Measurements from ENCODE around the gene ACVR1. TPM values are rescaled to one million over a fixed set of nuclear protein-coding genes. Genes with fewer than 3 reads are reported as not detected.

The ACVR1 gene
- total and polyA plus RNA-seq, 7 experiments from 2014 or later, result 6.0 to 42.0 (median 17.8) TPM

GRCh38 chr2:157843935-157844334 lies 32.2 kb downstream of the ACVR1 start:
- CTCF ChIA-PET, result interaction anchor here (0.6 to 1.0 kb wide), 2 partner anchors 71 to 542 kb away, joined by 3 to 4 read pairs; no protein-coding TSS in a partner anchor
- POLR2A ChIA-PET, result no interaction called here
- intact Hi-C loops (cut with micrococcal nuclease), result no loop called here
- no peak overlapping the region for H3K27ac ChIP-seq (ENCODE audit: low read depth, low read length)
- Mint-ChIP-seq H3K4me1 (peaks cover 13 to 58% (median 32%) of the 10 kb centered on the region in 7 donors), H3K27ac (peak overlapping the region in 1 of 9 donors; percentile 21), H3K36me3 (peaks cover 10 to 45% (median 40%) of the 10 kb centered on the region in 5 donors), H3K27me3 (no peaks in the 10 kb centered on the region), H3K4me3 (no peak overlapping the region), H3K9me3 (peaks cover 0 to 4% (median 0%) of the 10 kb centered on the region in 11 donors)
- H3K4me3 ChIP-seq (ENCODE audit: low read length), result no peak overlapping the region
- ATAC-seq (no peak), DNase-seq (no peak)
- H3K9me3 ChIP-seq (ENCODE audit: control insufficient read depth in 2 of 3, low read length in 3 of 3), result no peaks in the 10 kb centered on the region
- no peaks in the 10 kb centered on the region for H3K27me3 ChIP-seq (ENCODE audit: control insufficient read depth in 2 of 2, insufficient read depth in 2 of 2, low read length in 2 of 2)
- no peaks in the 10 kb centered on the region for H3K4me1 ChIP-seq (ENCODE audit: control insufficient read depth in 2 of 2, insufficient read depth in 2 of 2, low read length in 2 of 2)
- H3K36me3 ChIP-seq (ENCODE audit: control insufficient read depth in 2 of 3, insufficient read depth in 3 of 3, low read length in 3 of 3), result no peaks in the 10 kb centered on the region

DNA sequence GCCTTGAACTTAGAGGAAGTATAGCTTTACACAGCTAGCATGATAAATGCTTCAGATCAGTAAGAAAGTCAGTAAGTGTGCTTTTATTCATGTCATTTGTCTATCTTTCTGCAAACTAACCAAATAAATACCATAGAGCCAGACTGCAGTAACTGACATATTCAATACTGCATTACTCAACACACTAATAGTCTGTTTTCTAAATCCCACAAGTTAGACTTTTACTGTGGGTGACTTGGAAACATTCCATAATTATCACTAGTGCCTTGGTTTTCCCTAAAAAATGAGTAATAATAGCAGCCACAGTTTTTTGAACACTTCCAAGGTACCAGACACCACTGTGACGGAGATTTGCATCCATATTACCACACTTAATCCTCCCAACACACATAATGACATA lies 33.0 kb downstream of the ACVR1 start:
- POLR2A ChIA-PET, result no interaction called here
- DNase-seq, result no peak
- Histone ChIP-seq H3K27ac (ENCODE audit: low read depth, low read length) (no peak overlapping the region), H3K27me3 (ENCODE audit: control insufficient read depth in 2 of 2, insufficient read depth in 2 of 2, low read length in 2 of 2) (no peaks in the 10 kb centered on the region), H3K4me3 (ENCODE audit: low read length) (no peak overlapping the region), H3K9me3 (ENCODE audit: control insufficient read depth in 2 of 3, low read length in 3 of 3) (no peaks in the 10 kb centered on the region), H3K36me3 (ENCODE audit: control insufficient read depth in 2 of 3, insufficient read depth in 3 of 3, low read length in 3 of 3) (no peaks in the 10 kb centered on the region), H3K4me1 (ENCODE audit: control insufficient read depth in 2 of 2, insufficient read depth in 2 of 2, low read length in 2 of 2) (peaks cover 0 to 1% of the 10 kb centered on the region in 2 donors)
- Mint-ChIP-seq H3K36me3 (peaks cover 10 to 36% (median 31%) of the 10 kb centered on the region in 5 donors), H3K27me3 (no peaks in the 10 kb centered on the region), H3K4me3 (no peak overlapping the region), H3K9me3 (peaks cover 0 to 4% (median 0%) of the 10 kb centered on the region in 11 donors), H3K4me1 (peaks cover 14 to 67% (median 39%) of the 10 kb centered on the region in 7 donors), H3K27ac (no peak overlapping the region)
- CTCF ChIA-PET, result interaction anchor here (1.0 kb wide), 1 partner anchor 541 kb away, joined by 3 read pairs; no protein-coding TSS in a partner anchor
- no peak for ATAC-seq
- intact Hi-C loops (cut with micrococcal nuclease), result no loop called here

DNA sequence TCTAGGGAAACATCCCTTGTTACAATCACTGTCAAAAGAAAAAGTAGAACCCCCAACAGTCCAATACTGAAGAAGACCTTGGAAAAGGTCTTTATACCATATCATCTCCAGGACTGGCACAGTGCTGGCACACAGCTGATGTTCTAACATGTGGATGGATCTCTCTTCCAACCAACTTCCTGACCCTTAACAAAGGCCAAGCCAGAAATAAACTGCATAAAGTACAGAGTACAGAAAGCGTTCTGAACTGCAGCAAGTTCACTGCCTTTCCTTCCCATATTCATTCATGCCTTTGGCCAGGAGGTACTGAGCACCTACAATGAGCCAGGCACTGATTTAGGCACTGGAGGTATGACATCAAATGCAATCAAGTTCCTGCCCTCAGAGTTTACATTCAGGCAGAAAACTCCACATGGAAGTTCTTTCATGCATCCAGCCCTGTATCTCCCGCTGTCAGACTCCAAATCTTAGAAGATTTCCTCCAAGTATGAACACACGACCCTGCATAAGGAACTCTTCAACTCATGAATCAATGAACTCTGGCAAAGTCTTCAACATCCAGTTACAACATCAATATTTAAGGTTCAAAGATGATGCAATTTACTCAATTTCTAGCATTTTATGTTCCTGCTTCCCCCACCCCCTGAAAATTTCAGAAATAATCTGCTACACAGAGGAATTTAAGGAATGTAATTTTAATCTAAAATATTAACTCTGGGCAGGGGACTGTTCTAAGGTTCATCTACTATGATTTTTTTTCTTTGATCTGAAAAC lies 33.8 kb downstream of the ACVR1 start:
- ATAC-seq, result no peak
- peaks cover 18 to 69% (median 44%) of the 10 kb centered on the region in 7 donors for H3K4me1 Mint-ChIP-seq
- H3K4me1 ChIP-seq (ENCODE audit: control insufficient read depth in 2 of 2, insufficient read depth in 2 of 2, low read length in 2 of 2), result peaks cover 0 to 8% of the 10 kb centered on the region in 2 donors
- intact Hi-C loops (cut with micrococcal nuclease), result no loop called here
- H3K27me3 ChIP-seq (ENCODE audit: control insufficient read depth in 2 of 2, insufficient read depth in 2 of 2, low read length in 2 of 2), result no peaks in the 10 kb centered on the region
- H3K4me3 ChIP-seq (ENCODE audit: low read length), result no peak overlapping the region
- peaks cover 10 to 34% (median 26%) of the 10 kb centered on the region in 5 donors for H3K36me3 Mint-ChIP-seq
- H3K9me3 ChIP-seq (ENCODE audit: control insufficient read depth in 2 of 3, low read length in 3 of 3), result no peaks in the 10 kb centered on the region
- H3K4me3 Mint-ChIP-seq, result no peak overlapping the region
- H3K27me3 Mint-ChIP-seq, result no peaks in the 10 kb centered on the region
- no peak overlapping the region for H3K27ac Mint-ChIP-seq
- ChIA-PET POLR2A (interaction anchor here (0.6 kb wide), 1 partner anchor 242 kb away, joined by 4 read pairs; no protein-coding TSS in a partner anchor), CTCF (no interaction called here)
- peaks cover 0 to 4% (median 0%) of the 10 kb centered on the region in 11 donors for H3K9me3 Mint-ChIP-seq
- H3K36me3 ChIP-seq (ENCODE audit: control insufficient read depth in 2 of 3, insufficient read depth in 3 of 3, low read length in 3 of 3), result no peaks in the 10 kb centered on the region
- H3K27ac ChIP-seq (ENCODE audit: low read depth, low read length), result no peak overlapping the region
- no peak for DNase-seq

DNA sequence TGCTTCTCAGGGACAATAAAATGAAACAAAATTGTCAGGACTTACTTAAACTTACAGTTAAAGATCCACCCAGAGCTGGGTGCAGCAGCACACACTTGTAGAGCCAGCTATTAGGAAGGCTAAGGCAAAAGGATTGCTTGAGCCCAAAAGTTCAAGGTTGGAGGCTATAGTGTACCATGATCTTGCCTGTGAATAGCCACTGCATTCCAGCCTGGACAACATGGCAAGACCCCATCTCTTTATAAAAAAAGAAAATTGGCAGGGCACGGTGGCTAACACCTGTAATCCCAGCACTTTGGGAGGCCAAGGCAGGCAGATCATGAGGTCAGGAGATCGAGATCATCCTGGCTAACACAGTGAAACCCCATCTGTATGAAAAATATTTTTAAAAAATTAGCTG lies 34.6 kb downstream of the ACVR1 start:
- H3K27me3 ChIP-seq (ENCODE audit: control insufficient read depth in 2 of 2, insufficient read depth in 2 of 2, low read length in 2 of 2), result no peaks in the 10 kb centered on the region
- H3K4me3 ChIP-seq (ENCODE audit: low read length), result no peak overlapping the region
- DNase-seq (no peak), ATAC-seq (no peak)
- H3K36me3 Mint-ChIP-seq, result peaks cover 9 to 38% (median 27%) of the 10 kb centered on the region in 5 donors
- no peaks in the 10 kb centered on the region for H3K36me3 ChIP-seq (ENCODE audit: control insufficient read depth in 2 of 3, insufficient read depth in 3 of 3, low read length in 3 of 3)
- H3K27ac ChIP-seq (ENCODE audit: low read depth, low read length), result no peak overlapping the region
- peaks cover 0 to 4% (median 0%) of the 10 kb centered on the region in 11 donors for H3K9me3 Mint-ChIP-seq
- H3K27ac Mint-ChIP-seq, result peak overlapping the region in 1 of 9 donors; percentile 68
- POLR2A ChIA-PET, result interaction anchor here (0.6 kb wide), 1 partner anchor 242 kb away, joined by 4 read pairs; no protein-coding TSS in a partner anchor
- CTCF ChIA-PET, result no interaction called here
- intact Hi-C loops (cut with micrococcal nuclease), result no loop called here
- peaks cover 25 to 69% (median 51%) of the 10 kb centered on the region in 7 donors for H3K4me1 Mint-ChIP-seq
- H3K4me1 ChIP-seq (ENCODE audit: control insufficient read depth in 2 of 2, insufficient read depth in 2 of 2, low read length in 2 of 2), result peaks cover 0 to 16% of the 10 kb centered on the region in 2 donors
- H3K4me3 Mint-ChIP-seq, result no peak overlapping the region
- no peaks in the 10 kb centered on the region for H3K27me3 Mint-ChIP-seq
- H3K9me3 ChIP-seq (ENCODE audit: control insufficient read depth in 2 of 3, low read length in 3 of 3), result no peaks in the 10 kb centered on the region

- Histone ChIP-seq H3K27ac (ENCODE audit: low read depth, low read length) (no peak overlapping the region), H3K27me3 (ENCODE audit: control insufficient read depth in 2 of 2, insufficient read depth in 2 of 2, low read length in 2 of 2) (no peaks in the 10 kb centered on the region), H3K4me1 (ENCODE audit: control insufficient read depth in 2 of 2, insufficient read depth in 2 of 2, low read length in 2 of 2) (peaks cover 0 to 17% of the 10 kb centered on the region in 2 donors), H3K4me3 (ENCODE audit: low read length) (no peak overlapping the region), H3K36me3 (ENCODE audit: control insufficient read depth in 2 of 3, insufficient read depth in 3 of 3, low read length in 3 of 3) (no peaks in the 10 kb centered on the region), H3K9me3 (ENCODE audit: control insufficient read depth in 2 of 3, low read length in 3 of 3) (no peaks in the 10 kb centered on the region)
- ATAC-seq, result no peak
- H3K9me3 Mint-ChIP-seq, result peaks cover 0 to 4% (median 0%) of the 10 kb centered on the region in 11 donors
- no peak for DNase-seq
- H3K27ac Mint-ChIP-seq, result peak overlapping the region in 1 of 9 donors; percentile 12
- peaks cover 26 to 63% (median 54%) of the 10 kb centered on the region in 7 donors for H3K4me1 Mint-ChIP-seq
- no peak overlapping the region for H3K4me3 Mint-ChIP-seq
- intact Hi-C loops (cut with micrococcal nuclease), result no loop called here
- H3K27me3 Mint-ChIP-seq, result no peaks in the 10 kb centered on the region
- POLR2A ChIA-PET, result no interaction called here
- CTCF ChIA-PET, result no interaction called here
- H3K36me3 Mint-ChIP-seq, result peaks cover 7 to 37% (median 21%) of the 10 kb centered on the region in 5 donors
Measured at GRCh38 chr2:157840568-157841156, 35.5 kb downstream of the ACVR1 start.

GRCh38 chr2:157839822-157840221 lies 36.3 kb downstream of the ACVR1 start:
- no peak overlapping the region for H3K27ac ChIP-seq (ENCODE audit: low read depth, low read length)
- no peaks in the 10 kb centered on the region for H3K36me3 ChIP-seq (ENCODE audit: control insufficient read depth in 2 of 3, insufficient read depth in 3 of 3, low read length in 3 of 3)
- peaks cover 24 to 58% (median 54%) of the 10 kb centered on the region in 7 donors for H3K4me1 Mint-ChIP-seq
- no peak overlapping the region for H3K27ac Mint-ChIP-seq
- CTCF ChIA-PET, result no interaction called here
- no peak for ATAC-seq
- H3K4me3 ChIP-seq (ENCODE audit: low read length), result no peak overlapping the region
- intact Hi-C loops (cut with micrococcal nuclease), result loop anchor here (2.0 to 5.0 kb wide), 3 partner anchors 35 to 57 kb away; partner anchors contain the start of gene ACVR1 (in 1 of the 2)
- no peaks in the 10 kb centered on the region for H3K27me3 ChIP-seq (ENCODE audit: control insufficient read depth in 2 of 2, insufficient read depth in 2 of 2, low read length in 2 of 2)
- peaks cover under 1 to 31% (median 16%) of the 10 kb centered on the region in 5 donors for H3K36me3 Mint-ChIP-seq
- no peak for DNase-seq
- no peaks in the 10 kb centered on the region for H3K27me3 Mint-ChIP-seq
- POLR2A ChIA-PET, result no interaction called here
- no peak overlapping the region for H3K4me3 Mint-ChIP-seq
- no peaks in the 10 kb centered on the region for H3K9me3 ChIP-seq (ENCODE audit: control insufficient read depth in 2 of 3, low read length in 3 of 3)
- H3K9me3 Mint-ChIP-seq, result no peaks in the 10 kb centered on the region
- peaks cover 0 to 17% of the 10 kb centered on the region in 2 donors for H3K4me1 ChIP-seq (ENCODE audit: control insufficient read depth in 2 of 2, insufficient read depth in 2 of 2, low read length in 2 of 2)
